ENCODE data around the gene EEA1. TPM values are rescaled to one million over a fixed set of nuclear protein-coding genes. Genes with fewer than 3 reads are reported as not detected.

EEA1 gene
- total RNA-seq, 1 experiment from 2014 or later, result 14.9 TPM

DNA sequence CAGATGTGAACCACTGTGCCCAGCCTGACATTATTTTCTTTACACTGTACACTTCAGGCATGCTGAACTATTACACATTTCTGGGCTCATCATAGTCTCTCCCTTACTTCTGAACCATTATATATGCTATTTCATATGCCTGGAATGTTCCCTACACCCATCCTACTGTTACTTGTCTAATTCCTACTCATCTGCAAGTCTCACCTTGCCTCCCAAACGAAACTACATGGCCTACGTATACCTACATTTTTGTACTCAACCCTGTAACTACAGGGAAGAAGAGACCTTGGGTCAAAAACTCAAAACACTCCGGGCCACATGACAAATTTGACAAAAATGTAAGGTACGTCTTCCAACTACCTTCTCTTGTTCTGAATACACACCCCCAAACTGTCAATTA is 9.5 kb upstream of the EEA1 start:
- H3K9me3 Mint-ChIP-seq, result no peaks in the 10 kb centered on the region
- no peak overlapping the region for H2BK5ac ChIP-seq (ENCODE audit: insufficient read length, low read length)
- no peak overlapping the region for H3K14ac ChIP-seq (ENCODE audit: insufficient read depth, low read length)
- H2BK15ac ChIP-seq (ENCODE audit: low read depth, low read length), result no peak overlapping the region
- no peaks in the 10 kb centered on the region for H3K79me2 ChIP-seq (ENCODE audit: insufficient read depth, low read length)
- H4K5ac ChIP-seq (ENCODE audit: insufficient read length, low read depth, low read length), result no peak overlapping the region
- H3K27me3 ChIP-seq (ENCODE audit: insufficient read depth, low read length), result no peaks in the 10 kb centered on the region
- WGBS (ENCODE audit: extremely low coverage, insufficient read length, low lambda C conversion rate), result no CpG with 5 or more reads among the region's 4 CpGs
- H4K20me1 ChIP-seq (ENCODE audit: control insufficient read depth, insufficient read depth, insufficient read length), result no peaks in the 10 kb centered on the region
- no peak overlapping the region for H3T11ph ChIP-seq (ENCODE audit: low read length)
- H3K4me1 ChIP-seq (ENCODE audit: insufficient read depth, low read length), result peaks cover 4% of the 10 kb centered on the region; the same call in 1 of the 2 replicates
- no peak overlapping the region for H3K27ac ChIP-seq (ENCODE audit: insufficient read length, low read depth, low read length)
- no peak overlapping the region for H2BK120ac ChIP-seq (ENCODE audit: low read depth, low read length, poor library complexity, severe bottlenecking)
- no peak overlapping the region for H3K4ac ChIP-seq (ENCODE audit: low read depth, low read length)
- no peak overlapping the region for H2BK20ac ChIP-seq (ENCODE audit: low read depth, low read length, poor library complexity, severe bottlenecking)
- H3K18ac ChIP-seq (ENCODE audit: insufficient read length, low read depth, low read length), result no peak overlapping the region
- TF ChIP-seq, protein P1, sequence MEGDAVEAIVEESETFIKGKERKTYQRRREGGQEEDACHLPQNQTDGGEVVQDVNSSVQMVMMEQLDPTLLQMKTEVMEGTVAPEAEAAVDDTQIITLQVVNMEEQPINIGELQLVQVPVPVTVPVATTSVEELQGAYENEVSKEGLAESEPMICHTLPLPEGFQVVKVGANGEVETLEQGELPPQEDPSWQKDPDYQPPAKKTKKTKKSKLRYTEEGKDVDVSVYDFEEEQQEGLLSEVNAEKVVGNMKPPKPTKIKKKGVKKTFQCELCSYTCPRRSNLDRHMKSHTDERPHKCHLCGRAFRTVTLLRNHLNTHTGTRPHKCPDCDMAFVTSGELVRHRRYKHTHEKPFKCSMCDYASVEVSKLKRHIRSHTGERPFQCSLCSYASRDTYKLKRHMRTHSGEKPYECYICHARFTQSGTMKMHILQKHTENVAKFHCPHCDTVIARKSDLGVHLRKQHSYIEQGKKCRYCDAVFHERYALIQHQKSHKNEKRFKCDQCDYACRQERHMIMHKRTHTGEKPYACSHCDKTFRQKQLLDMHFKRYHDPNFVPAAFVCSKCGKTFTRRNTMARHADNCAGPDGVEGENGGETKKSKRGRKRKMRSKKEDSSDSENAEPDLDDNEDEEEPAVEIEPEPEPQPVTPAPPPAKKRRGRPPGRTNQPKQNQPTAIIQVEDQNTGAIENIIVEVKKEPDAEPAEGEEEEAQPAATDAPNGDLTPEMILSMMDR (conservative IDR thresholded peaks at IDR 0.05), result no peak
- no peak overlapping the region for H3K27ac Mint-ChIP-seq
- H3K23ac ChIP-seq (ENCODE audit: insufficient read length, low read depth, low read length), result no peak overlapping the region
- no peak overlapping the region for H4K8ac ChIP-seq (replicated peaks; ENCODE audit: insufficient read length, low read depth, low read length)
- DNase-seq, result no peak
- H2AFZ ChIP-seq (ENCODE audit: low read length), result no peak overlapping the region
- H3K4me3 Mint-ChIP-seq, result no peak overlapping the region
- H3K4me1 Mint-ChIP-seq, result peaks cover 16 to 17% of the 10 kb centered on the region in 2 experiments
- H2AK5ac ChIP-seq (ENCODE audit: insufficient read length, low read length), result no peak overlapping the region
- no peaks in the 10 kb centered on the region for H3K9me3 ChIP-seq (ENCODE audit: control insufficient read depth, low read depth, low read length)
- no peak overlapping the region for H2BK12ac ChIP-seq (ENCODE audit: insufficient read length, low read depth, low read length)
- no peaks in the 10 kb centered on the region for H3K23me2 ChIP-seq (ENCODE audit: insufficient read length, low read depth, low read length, poor library complexity, severe bottlenecking)
- H3K27me3 Mint-ChIP-seq (ENCODE audit: low read depth), result no peaks in the 10 kb centered on the region
- no peak overlapping the region for H3K4me2 ChIP-seq (ENCODE audit: insufficient read depth, insufficient read length, low read length)
- H3K36me3 Mint-ChIP-seq (ENCODE audit: insufficient read depth in 1 of 3, low read depth in 3 of 3), result no peaks in the 10 kb centered on the region
- H4K91ac ChIP-seq (ENCODE audit: insufficient read length, low read depth, low read length), result no peak overlapping the region
- H3K9ac ChIP-seq (ENCODE audit: extremely low read depth, insufficient read length, low read length), result no peak overlapping the region
- no peaks in the 10 kb centered on the region for H3K79me1 ChIP-seq (ENCODE audit: insufficient read depth, low read depth, low read length, poor library complexity, severe bottlenecking)
- H3K56ac ChIP-seq (ENCODE audit: insufficient read length, low read depth, low read length), result no peak overlapping the region

All from H9 (cell line).